Hepatocyte (in vitro differentiated cells): Measurements from ENCODE around the gene RRAD. TPM values are rescaled to one million over a fixed set of nuclear protein-coding genes. Genes with fewer than 3 reads are reported as not detected.

Experiments
- DNase-seq: peaks from one replicate; pipeline ENCODE4 v3.0.0-alpha.2; 2016; ENCODE audit warnings: low spot score
- H2AFZ ChIP-seq: fragments of 200-600 bp; sonication (generic); 2 replicates; pipeline ENCODE4 v1.6.0; 2016; ENCODE audit warnings: antibody characterized with exemption, mild to moderate bottlenecking
- H3K27ac ChIP-seq: fragments of 200-600 bp; sonication (generic); 2 replicates; pipeline ENCODE4 v1.5.1; 2016; ENCODE audit warnings: mild to moderate bottlenecking
- H3K27me3 ChIP-seq: fragments of 200-600 bp; sonication (generic); 2 replicates; pipeline ENCODE4 v1.6.1; 2016
- H3K36me3 ChIP-seq: fragments of 200-600 bp; sonication (generic); replicated peaks from 2 replicates; pipeline ENCODE4 v1.5.1; 2016; ENCODE audit warnings: low read depth; ENCODE audit not compliant: insufficient read depth
- H3K4me1 ChIP-seq: fragments of 200-600 bp; sonication (generic); 2 replicates; pipeline ENCODE4 v1.5.1; 2016; ENCODE audit warnings: mild to moderate bottlenecking, moderate library complexity; ENCODE audit not compliant: insufficient read depth
- H3K4me2 ChIP-seq: fragments of 200-600 bp; sonication (generic); 2 replicates; pipeline ENCODE4 v1.6.0; 2016
- H3K4me3 ChIP-seq: fragments of 200-600 bp; sonication (generic); 2 replicates; pipeline ENCODE4 v1.5.1; 2016; ENCODE audit warnings: mild to moderate bottlenecking
- H3K79me2 ChIP-seq: fragments of 200-600 bp; sonication (generic); 2 replicates; pipeline ENCODE4 v1.6.0; 2017; ENCODE audit warnings: mild to moderate bottlenecking
- H3K9me2 ChIP-seq: fragments of 200-600 bp; sonication (generic); replicated peaks from 2 replicates; pipeline ENCODE4 v1.6.0; 2017; ENCODE audit warnings: mild to moderate bottlenecking; ENCODE audit not compliant: insufficient read depth
- H3K9me3 ChIP-seq: fragments of 200-600 bp; sonication (generic); 2 replicates; pipeline ENCODE4 v1.5.1; 2016; ENCODE audit warnings: low read depth, mild to moderate bottlenecking
- H4K20me1 ChIP-seq: fragments of 200-600 bp; sonication (generic); 2 replicates; pipeline ENCODE4 v1.6.0; 2016; ENCODE audit warnings: mild to moderate bottlenecking; ENCODE audit not compliant: insufficient read depth, poor library complexity, severe bottlenecking
- CTCF ChIP-seq: fragments of 200-600 bp; sonication (generic); IDR thresholded peaks from 2 replicates; pipeline ENCODE4 v1.5.1; 2016; ENCODE audit warnings: antibody characterized with exemption, mild to moderate bottlenecking; ENCODE audit not compliant: poor library complexity
- EZH2 ChIP-seq: fragments of 200-600 bp; sonication (generic); IDR thresholded peaks from 2 replicates; pipeline ENCODE4 v1.6.1; 2016; ENCODE audit warnings: antibody characterized with exemption, mild to moderate bottlenecking, borderline replicate concordance
- EZH2phosphoT487 ChIP-seq: fragments of 200-600 bp; sonication (generic); IDR thresholded peaks from one replicate; pipeline ENCODE4 v1.6.1; 2018; ENCODE audit warnings: antibody characterized with exemption, mild to moderate bottlenecking, low read depth, moderate library complexity; ENCODE audit not compliant: unreplicated experiment, severe bottlenecking
- WGBS: methylation state at CpG from one replicate; pipeline ENCODE4 v1.1.6; 2016; ENCODE audit warnings: low lambda C conversion rate; ENCODE audit errors: missing lambda C conversion rate; 5-methylcytosine and 5-hydroxymethylcytosine counted together
- polyA plus RNA-seq: library from polyadenylated mRNA; unstranded; fragments of >200 nt; fragmentation: Nextera tagmentation; extraction: Ambion mirVana; gene quantifications from 2 replicates; pipeline ENCODE4 v1.2.1, GENCODE V29; 2016
- total RNA-seq: library from RNA; depleted of rRNA; stranded (reverse); fragments of >200 nt; gene quantifications from 2 replicates; pipeline ENCODE4 v1.2.3, GENCODE V29; 2014

Gene RRAD
- total and polyA plus RNA-seq, 2 experiments from 2014 or later = 8.8 to 16.3 TPM

- Histone ChIP-seq H3K4me1 (no peaks in the 10 kb centered on the region), H3K27me3 (no peaks in the 10 kb centered on the region), H2AFZ (no peak overlapping the region), H3K4me3 (no peak overlapping the region), H4K20me1 (no peaks in the 10 kb centered on the region), H3K9me3 (no peaks in the 10 kb centered on the region), H3K4me2 (no peak overlapping the region), H3K27ac (no peak overlapping the region), H3K9me2 (no peaks in the 10 kb centered on the region), H3K79me2 (no peaks in the 10 kb centered on the region), H3K36me3 (no peaks in the 10 kb centered on the region)
- DNase-seq = no peak
- WGBS = 87% methylated on average over 9 of the region's 9 CpGs
- no peak for TF ChIP-seq CTCF
- TF ChIP-seq EZH2 = no peak
- TF ChIP-seq EZH2phosphoT487 = no peak
These were observed 7.6 kb downstream of the RRAD start for GRCh38 chr16:66917741-66918140.

- Histone ChIP-seq H3K9me2 (no peaks in the 10 kb centered on the region), H3K4me1 (no peaks in the 10 kb centered on the region), H3K27ac (no peak overlapping the region), H2AFZ (no peak overlapping the region), H3K27me3 (no peaks in the 10 kb centered on the region), H3K4me2 (no peak overlapping the region), H3K4me3 (no peak overlapping the region), H3K79me2 (no peaks in the 10 kb centered on the region), H3K9me3 (no peaks in the 10 kb centered on the region), H4K20me1 (no peaks in the 10 kb centered on the region), H3K36me3 (no peaks in the 10 kb centered on the region)
- no peak for TF ChIP-seq EZH2phosphoT487
- no peak for TF ChIP-seq CTCF
- TF ChIP-seq EZH2 = no peak
- no peak for DNase-seq
- WGBS = 88% methylated on average over 6 of the region's 6 CpGs
These were observed 8.8 kb downstream of the RRAD start for GRCh38 chr16:66916518-66916917.

GRCh38 chr16:66915041-66915440 is 10.3 kb downstream of the RRAD start:
- Histone ChIP-seq H3K4me3 (no peak overlapping the region), H3K27ac (no peak overlapping the region), H3K9me3 (no peaks in the 10 kb centered on the region), H3K9me2 (no peaks in the 10 kb centered on the region), H2AFZ (no peak overlapping the region), H3K36me3 (no peaks in the 10 kb centered on the region), H3K4me2 (no peak overlapping the region), H3K79me2 (no peaks in the 10 kb centered on the region), H3K4me1 (no peaks in the 10 kb centered on the region), H3K27me3 (no peaks in the 10 kb centered on the region), H4K20me1 (no peaks in the 10 kb centered on the region)
- DNase-seq = no peak
- 80% methylated on average over 7 of the region's 7 CpGs for WGBS
- no peak for TF ChIP-seq EZH2phosphoT487

DNA sequence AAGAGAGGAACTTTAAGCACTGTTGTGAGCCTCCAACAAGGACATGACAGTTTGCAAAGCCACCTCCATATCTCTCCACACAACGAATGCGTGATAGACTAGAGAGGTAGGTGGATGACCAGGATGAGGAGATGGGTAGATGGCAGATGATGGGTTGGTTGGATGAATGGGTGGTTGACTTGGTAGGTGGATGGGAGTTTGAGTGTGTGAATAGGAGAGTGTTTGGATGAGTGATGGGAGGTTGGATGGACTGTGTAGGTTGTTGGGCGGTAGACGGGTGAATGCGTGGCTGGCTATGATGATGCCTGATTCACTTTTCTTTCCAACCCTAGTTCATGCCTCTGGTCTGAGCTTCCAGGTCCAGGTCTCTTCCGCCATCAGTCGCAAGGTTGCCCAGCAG is 10.8 kb downstream of the RRAD start:
- TF ChIP-seq EZH2phosphoT487 = no peak
- TF ChIP-seq CTCF = no peak
- no peak for TF ChIP-seq EZH2
- H3K4me3 ChIP-seq = no peak overlapping the region
- no peak for DNase-seq
- no peaks in the 10 kb centered on the region for H4K20me1 ChIP-seq
- no peaks in the 10 kb centered on the region for H3K9me2 ChIP-seq
- H3K36me3 ChIP-seq = no peaks in the 10 kb centered on the region
- 98% methylated on average over 7 of the region's 7 CpGs for WGBS
- H3K79me2 ChIP-seq = no peaks in the 10 kb centered on the region
- H3K27me3 ChIP-seq = no peaks in the 10 kb centered on the region
- no peak overlapping the region for H3K4me2 ChIP-seq
- H3K9me3 ChIP-seq = no peaks in the 10 kb centered on the region
- no peak overlapping the region for H2AFZ ChIP-seq
- H3K4me1 ChIP-seq = no peaks in the 10 kb centered on the region
- no peak overlapping the region for H3K27ac ChIP-seq
